ENCODE results near the gene CAST. TPM values are rescaled to one million over a fixed set of nuclear protein-coding genes. Genes with fewer than 3 reads are reported as not detected.
"Not testable (repeated sequence)": the region's sequence is repeated elsewhere in the genome, so short reads cannot be mapped to it uniquely, and the experiment has no call there.

The CAST gene
- 100 to 1,000 TPM; 124 to 131 TPM for total RNA-seq

- Mint-ChIP-seq H3K36me3 (ENCODE audit: low read depth) (no peaks in the 10 kb centered on the region), H3K27me3 (peaks cover 6% of the 10 kb centered on the region), H3K9me3 (no peaks in the 10 kb centered on the region), H3K4me3 (peak within 1 kb of the TSS; percentile 99), H3K4me1 (ENCODE audit: low read depth) (peaks cover 47% of the 10 kb centered on the region), H3K27ac (peak within 1 kb of the TSS; percentile 99)
- intact Hi-C loops (cut with micrococcal nuclease), result loop anchor here (5.0 kb wide), 2 partner anchors 40 to 520 kb away; partner anchors contain the start of gene RIOK2
- peak; percentile 89 for DNase-seq
- CTCF ChIA-PET, result interaction anchor here (0.9 to 1.6 kb wide), 4 partner anchors 23 to 803 kb away, joined by 3 to 11 read pairs (median 3); no protein-coding TSS in a partner anchor
- no peak for TF ChIP-seq CTCF (IDR thresholded peaks at IDR 0.05)
- POLR2A ChIA-PET, result interaction anchor here (0.7 to 2.5 kb wide), 13 partner anchors 8 to 208 kb away, joined by 3 to 15 read pairs (median 4); no protein-coding TSS in a partner anchor
- ATAC-seq, result peak; percentile 76
Observed at GRCh38 chr5:96661855-96662724, at the start of gene CAST. CAST (plus strand) TSS chr5:96662376; CDS start chr5:96662423, 47 bp downstream.

- peak; percentile 59 for DNase-seq
Observed at GRCh38 chr5:96614110-96614691, 48.0 kb upstream of the CAST start.

GRCh38 chr5:96615223-96615622 is 47.0 kb upstream of the CAST start:
- no peak for TF ChIP-seq CTCF (IDR thresholded peaks at IDR 0.05)
- H3K4me1 Mint-ChIP-seq (ENCODE audit: low read depth), result peaks cover 4% of the 10 kb centered on the region
- ChIA-PET CTCF (interaction anchor here (0.8 to 3.3 kb wide), 15 partner anchors 14 to 546 kb away, joined by 3 to 37 read pairs (median 5); partner anchors contain the start of gene CAST), POLR2A (no interaction called here)
- intact Hi-C loops (cut with micrococcal nuclease), result loop anchor here (10.0 kb wide), 1 partner anchor 130 kb away; no protein-coding TSS in a partner anchor
- H3K4me3 Mint-ChIP-seq, result no peak overlapping the region
- no peak for ATAC-seq
- peaks cover 4% of the 10 kb centered on the region for H3K9me3 Mint-ChIP-seq
- H3K27ac Mint-ChIP-seq, result no peak overlapping the region
- no peak for DNase-seq
- H3K27me3 Mint-ChIP-seq, result peaks cover 9% of the 10 kb centered on the region
- no peaks in the 10 kb centered on the region for H3K36me3 Mint-ChIP-seq (ENCODE audit: low read depth)

More at GRCh38 chr5:96614110-96614691, 48.0 kb upstream of the CAST start:
- peak; percentile 51 for ATAC-seq
- peaks cover 11% of the 10 kb centered on the region for H3K27me3 Mint-ChIP-seq
- H3K36me3 Mint-ChIP-seq (ENCODE audit: low read depth), result no peaks in the 10 kb centered on the region
- no peak overlapping the region for H3K4me3 Mint-ChIP-seq
- peaks cover 4% of the 10 kb centered on the region for H3K4me1 Mint-ChIP-seq (ENCODE audit: low read depth)
- H3K9me3 Mint-ChIP-seq, result peaks cover 6% of the 10 kb centered on the region
- H3K27ac Mint-ChIP-seq, result no peak overlapping the region
- POLR2A ChIA-PET, result interaction anchor here (0.5 to 1.2 kb wide), 2 partner anchors 73 to 475 kb away, joined by 3 read pairs; no protein-coding TSS in a partner anchor
- TF ChIP-seq CTCF (IDR thresholded peaks at IDR 0.05), result peak; percentile 80
- intact Hi-C loops (cut with micrococcal nuclease), result loop anchor here (5.0 to 10.0 kb wide), 2 partner anchors 73 to 131 kb away; no protein-coding TSS in a partner anchor
- CTCF ChIA-PET, result interaction anchor here (0.7 to 3.3 kb wide), 46 partner anchors 9 to 950 kb away, joined by 3 to 37 read pairs (median 4); partner anchors contain the start of gene CAST

GRCh38 chr5:96616801-96617200 is 45.4 kb upstream of the CAST start:
- Mint-ChIP-seq H3K4me1 (ENCODE audit: low read depth) (peaks cover 4% of the 10 kb centered on the region), H3K27ac (no peak overlapping the region), H3K36me3 (ENCODE audit: low read depth) (no peaks in the 10 kb centered on the region), H3K4me3 (no peak overlapping the region), H3K9me3 (peaks cover 4% of the 10 kb centered on the region), H3K27me3 (peaks cover 5% of the 10 kb centered on the region)
- intact Hi-C loops (cut with micrococcal nuclease), result loop anchor here (10.0 kb wide), 1 partner anchor 128 kb away; no protein-coding TSS in a partner anchor
- no peak for DNase-seq
- ATAC-seq, result no peak
- ChIA-PET POLR2A (no interaction called here), CTCF (interaction anchor here (0.7 to 3.3 kb wide), 4 partner anchors 15 to 71 kb away, joined by 3 to 32 read pairs (median 6); no protein-coding TSS in a partner anchor)
- TF ChIP-seq CTCF (IDR thresholded peaks at IDR 0.05), result no peak

- ATAC-seq; H3K27me3 Mint-ChIP-seq; H3K36me3 Mint-ChIP-seq (ENCODE audit: low read depth); H3K9me3 Mint-ChIP-seq; H3K27ac Mint-ChIP-seq; H3K4me3 Mint-ChIP-seq; DNase-seq; POLR2A ChIA-PET; H3K4me1 Mint-ChIP-seq (ENCODE audit: low read depth): not testable (repeated sequence)
- CTCF ChIA-PET, result interaction anchor here (0.9 to 4.1 kb wide), 4 partner anchors 16 to 274 kb away, joined by 3 to 16 read pairs (median 4); no protein-coding TSS in a partner anchor
- intact Hi-C loops (cut with micrococcal nuclease), result loop anchor here (10.0 kb wide), 1 partner anchor 126 kb away; no protein-coding TSS in a partner anchor
Observed at GRCh38 chr5:96618311-96619016, 43.7 kb upstream of the CAST start.
